GM19328 (cell line): ENCODE results near the gene LIN7B.

Experiments
- ATAC-seq: cut with Tn5 transposase; IDR thresholded peaks from one replicate; pipeline ENCODE4 v1.9.1; 2021; ENCODE audit warnings: mild to moderate bottlenecking, moderate library complexity; ENCODE audit not compliant: unreplicated experiment

The LIN7B gene

DNA sequence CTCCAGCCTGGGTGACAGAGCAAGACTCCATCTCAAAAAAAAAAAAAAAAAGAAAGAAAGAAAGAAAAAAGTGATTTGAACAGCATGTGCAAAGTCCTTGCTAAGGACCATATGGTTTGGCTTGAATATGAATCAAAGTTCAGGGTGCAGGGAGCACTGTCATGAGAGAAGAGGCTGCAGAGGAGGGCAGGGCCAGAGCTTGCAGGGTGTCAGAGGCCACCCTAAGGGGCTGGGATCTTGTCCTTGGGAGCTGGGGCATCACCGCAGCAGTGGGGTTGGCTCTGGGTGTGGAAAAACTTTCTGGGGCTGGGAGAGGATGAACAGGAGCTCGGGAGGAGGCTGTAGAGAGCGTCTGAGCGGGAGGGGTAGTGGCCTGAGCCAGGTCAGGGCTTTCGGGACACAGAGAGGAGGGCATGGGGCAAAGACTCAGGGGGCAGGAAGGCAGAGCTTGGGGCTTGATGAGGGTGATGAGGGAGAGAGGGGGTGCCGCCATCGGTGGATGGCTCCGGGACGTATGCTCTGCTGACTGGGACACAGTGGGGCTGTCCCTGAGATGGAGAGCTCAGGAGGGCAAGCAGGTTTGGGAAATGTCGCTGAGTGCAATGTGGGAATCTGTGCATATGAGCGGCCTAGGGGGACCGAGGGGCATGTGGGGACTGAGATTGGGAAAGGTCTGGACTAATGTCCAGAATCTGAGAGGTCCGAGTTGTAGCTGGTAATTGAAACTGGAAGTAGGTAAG, 46.5 kb downstream of the LIN7B start:
- ATAC-seq = no peak

DNA sequence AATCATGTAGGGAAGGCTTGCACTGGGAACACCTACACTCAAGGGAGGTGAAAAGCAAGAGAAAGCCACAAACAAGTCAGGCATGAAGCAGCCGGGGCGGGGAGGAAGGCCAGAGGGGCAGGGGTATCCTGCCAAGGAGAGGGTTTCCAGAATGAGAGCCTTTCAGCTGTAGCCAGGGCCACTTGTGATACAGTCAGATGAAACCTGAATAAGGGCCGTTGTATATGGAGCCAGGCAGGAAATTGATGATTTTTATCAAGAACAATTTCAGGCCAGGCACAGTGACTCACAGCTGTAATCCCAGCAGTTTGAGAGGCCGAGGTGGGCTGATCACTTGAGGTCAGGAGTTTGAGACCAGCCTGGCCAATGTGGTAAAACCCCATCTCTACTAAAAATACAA, 47.8 kb downstream of the LIN7B start:
- no peak for ATAC-seq

DNA sequence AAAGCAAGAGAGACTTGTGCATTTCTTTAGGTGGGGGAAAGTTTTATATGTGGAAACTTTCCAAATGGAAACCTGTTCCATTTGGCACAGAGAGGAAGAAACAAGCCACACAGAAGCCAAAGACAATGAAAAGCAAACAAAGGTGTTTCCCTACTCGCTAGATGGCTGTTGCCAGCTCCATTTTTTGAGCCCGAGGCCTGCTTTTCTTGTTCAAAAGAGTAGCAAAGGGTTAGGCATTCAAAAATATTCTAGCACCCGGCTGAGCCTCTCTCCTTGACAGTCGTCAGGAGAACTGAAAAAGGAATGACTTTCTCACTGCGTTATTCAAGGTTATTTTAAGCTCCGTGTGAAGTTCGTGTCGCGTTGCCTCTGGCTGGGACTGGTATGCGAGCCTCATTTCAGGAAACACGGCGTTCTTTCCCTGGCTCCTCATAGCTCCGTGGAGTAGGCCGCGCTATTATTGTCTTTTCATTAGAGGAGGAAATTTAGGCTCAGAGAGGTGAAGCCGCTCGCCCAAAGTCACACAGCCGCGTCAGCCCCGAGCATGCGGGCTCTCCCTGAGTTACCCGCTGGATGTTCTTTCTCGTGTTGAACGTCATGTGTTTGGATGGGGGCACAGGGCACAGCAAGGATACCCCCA, 51.1 kb downstream of the LIN7B start:
- ATAC-seq = no peak

DNA sequence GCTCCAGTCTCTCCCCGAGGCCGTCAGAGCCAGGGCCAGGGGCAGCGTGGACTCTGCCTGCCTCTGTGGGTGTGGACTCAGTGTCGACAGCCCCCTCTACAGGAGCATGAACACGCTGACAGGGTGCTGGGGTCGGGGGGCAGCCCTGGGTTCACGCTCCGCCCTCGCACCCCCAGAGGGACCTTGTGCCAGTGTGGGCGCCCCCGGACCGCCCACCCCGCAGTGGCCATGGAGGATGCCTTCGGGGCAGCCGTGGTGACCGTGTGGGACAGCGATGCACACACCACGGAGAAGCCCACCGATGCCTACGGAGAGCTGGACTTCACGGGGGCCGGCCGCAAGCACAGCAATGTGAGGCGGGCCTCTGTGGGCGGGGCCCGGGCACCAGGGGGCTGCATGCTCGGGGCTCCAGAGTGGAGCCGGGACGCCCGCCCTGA, 51.7 kb downstream of the LIN7B start:
- ATAC-seq = no peak

DNA sequence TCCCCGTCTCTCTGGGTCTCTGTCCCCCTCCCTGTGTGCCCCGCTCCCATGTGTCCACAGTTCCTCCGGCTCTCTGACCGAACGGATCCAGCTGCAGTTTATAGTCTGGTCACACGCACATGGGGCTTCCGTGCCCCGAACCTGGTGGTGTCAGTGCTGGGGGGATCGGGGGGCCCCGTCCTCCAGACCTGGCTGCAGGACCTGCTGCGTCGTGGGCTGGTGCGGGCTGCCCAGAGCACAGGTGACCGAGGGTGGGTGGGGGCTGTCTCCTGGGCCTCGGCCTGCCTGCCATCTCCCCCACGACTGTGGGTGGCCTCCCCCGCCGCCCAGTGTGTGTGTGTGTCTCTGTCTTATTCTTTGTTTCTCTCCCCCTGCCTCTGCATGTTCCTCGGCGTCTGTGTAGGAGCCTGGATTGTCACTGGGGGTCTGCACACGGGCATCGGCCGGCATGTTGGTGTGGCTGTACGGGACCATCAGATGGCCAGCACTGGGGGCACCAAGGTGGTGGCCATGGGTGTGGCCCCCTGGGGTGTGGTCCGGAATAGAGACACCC, 53.8 kb downstream of the LIN7B start:
- ATAC-seq = no peak
